Activated CD8-positive, alpha-beta memory T cell treated with anti-CD3 and anti-CD28 coated beads for 24 hours (primary cell): ENCODE measurements around the gene CATSPERB.
"Not testable (repeated sequence)": the region's sequence is repeated elsewhere in the genome, so short reads cannot be mapped to it uniquely, and the experiment has no call there.

Experiments
- DNase-seq: peaks from one replicate; pipeline ENCODE4 v3.0.0-alpha.2; 2020

CATSPERB gene

GRCh38 chr14:91732859-91733477, 1.1 kb upstream of the CATSPERB start:
- DNase-seq, result no peak

GRCh38 chr14:91732439-91732838, 553 bp upstream of the CATSPERB start:
- DNase-seq, result no peak

GRCh38 chr14:91731018-91731417, 868 bp downstream of the CATSPERB start:
- no peak for DNase-seq

- DNase-seq, result no peak
Observed at GRCh38 chr14:91729756-91730155, 2.1 kb downstream of the CATSPERB start.

GRCh38 chr14:91728616-91729183, 3.2 kb downstream of the CATSPERB start:
- DNase-seq, result no peak

GRCh38 chr14:91727121-91727520, 4.8 kb downstream of the CATSPERB start:
- no peak for DNase-seq

GRCh38 chr14:91723501-91723900, 8.4 kb downstream of the CATSPERB start:
- DNase-seq, result no peak

- no peak for DNase-seq
Observed at GRCh38 chr14:91722386-91722785, 9.5 kb downstream of the CATSPERB start.

- no peak for DNase-seq
Observed at GRCh38 chr14:91719839-91720238, 12.0 kb downstream of the CATSPERB start.

- no peak for DNase-seq
Observed at GRCh38 chr14:91716999-91717398, 14.9 kb downstream of the CATSPERB start.

- DNase-seq, result no peak
Observed at GRCh38 chr14:91714805-91715204, 17.1 kb downstream of the CATSPERB start.

- no peak for DNase-seq
Observed at GRCh38 chr14:91708795-91709194, 23.1 kb downstream of the CATSPERB start.

GRCh38 chr14:91706996-91707395, 24.9 kb downstream of the CATSPERB start:
- DNase-seq, result no peak

GRCh38 chr14:91694643-91695042, 37.2 kb downstream of the CATSPERB start:
- DNase-seq, result no peak

- DNase-seq, result no peak
Observed at GRCh38 chr14:91693346-91693745, 38.5 kb downstream of the CATSPERB start.

- no peak for DNase-seq
Observed at GRCh38 chr14:91692075-91692474, 39.8 kb downstream of the CATSPERB start.

GRCh38 chr14:91689608-91690007, 42.3 kb downstream of the CATSPERB start:
- DNase-seq, result no peak

GRCh38 chr14:91687436-91687835, 44.5 kb downstream of the CATSPERB start:
- not testable (repeated sequence) for DNase-seq

- DNase-seq, result no peak
Observed at GRCh38 chr14:91685600-91685999, 46.3 kb downstream of the CATSPERB start.

GRCh38 chr14:91681893-91682563, 49.9 kb downstream of the CATSPERB start:
- no peak for DNase-seq

- DNase-seq, result no peak
Observed at GRCh38 chr14:91681118-91681517, 50.8 kb downstream of the CATSPERB start.

- DNase-seq, result no peak
Observed at GRCh38 chr14:91679273-91679672, 52.6 kb downstream of the CATSPERB start.

GRCh38 chr14:91677687-91678086, 54.2 kb downstream of the CATSPERB start:
- not testable (repeated sequence) for DNase-seq

- DNase-seq, result no peak
Observed at GRCh38 chr14:91674911-91675310, 57.0 kb downstream of the CATSPERB start.

- no peak for DNase-seq
Observed at GRCh38 chr14:91669867-91670266, 62.0 kb downstream of the CATSPERB start.
